Astrocyte of the cerebellum (primary cell): Measurements from ENCODE around the gene CELA2A.

Experiments
- DNase-seq: peaks from one replicate; pipeline ENCODE4 v3.0.0-alpha.2; 2011; ENCODE audit warnings: low read depth
- H3K4me3 ChIP-seq: 2 replicates; pipeline ENCODE4 v1.5.1; 2011; ENCODE audit warnings: mild to moderate bottlenecking, low read depth, low read length, moderate library complexity
- in situ Hi-C: cut with HindIII; loops from 2 replicates; pipeline ENCODE4 v1.10.0; 2017; ENCODE audit warnings: low sequenced_read_pairs
- TF ChIP-seq, protein P1 (sequence below): IDR thresholded peaks from 2 replicates; pipeline ENCODE4 v1.5.1; 2012; ENCODE audit warnings: low read length, low read depth, moderate library complexity, mild to moderate bottlenecking; ENCODE audit errors: missing control alignments

The CELA2A gene

DNA sequence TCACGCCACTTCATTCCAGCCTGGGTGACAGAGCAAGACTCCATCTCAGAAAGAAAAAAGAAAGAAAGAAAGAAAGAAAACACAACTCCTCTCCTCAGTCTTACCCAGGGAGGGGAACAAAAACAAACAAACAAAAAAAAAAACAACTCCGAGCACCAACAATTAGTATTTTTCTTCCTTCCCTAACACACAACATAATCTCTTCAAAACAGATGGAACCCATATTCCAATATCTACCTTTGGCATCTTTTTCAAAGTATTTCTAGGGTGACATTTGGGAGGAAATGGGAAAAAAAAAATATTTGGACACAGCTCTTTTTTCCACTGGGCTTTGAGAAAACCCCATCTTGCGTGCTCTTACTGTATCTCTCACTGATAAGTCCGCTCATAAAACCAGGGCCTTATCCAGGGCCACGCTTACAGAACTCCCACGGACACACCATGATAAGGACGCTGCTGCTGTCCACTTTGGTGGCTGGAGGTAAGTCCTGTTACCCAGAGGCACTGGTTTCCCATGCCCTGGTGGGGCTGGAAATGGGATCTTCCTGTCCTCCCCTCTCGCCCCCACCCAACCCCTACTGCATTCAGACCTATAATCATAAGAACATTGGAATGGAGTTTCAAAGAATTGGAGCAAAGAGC is at the start of gene CELA2A:
CELA2A (plus strand) TSS at position 420 of the 642 bp plus-strand sequence; CDS start at position 442, 22 bp downstream.
- in situ Hi-C loops, result no loop called here
- no peak within 1 kb of the TSS for H3K4me3 ChIP-seq
- TF ChIP-seq, protein P1, sequence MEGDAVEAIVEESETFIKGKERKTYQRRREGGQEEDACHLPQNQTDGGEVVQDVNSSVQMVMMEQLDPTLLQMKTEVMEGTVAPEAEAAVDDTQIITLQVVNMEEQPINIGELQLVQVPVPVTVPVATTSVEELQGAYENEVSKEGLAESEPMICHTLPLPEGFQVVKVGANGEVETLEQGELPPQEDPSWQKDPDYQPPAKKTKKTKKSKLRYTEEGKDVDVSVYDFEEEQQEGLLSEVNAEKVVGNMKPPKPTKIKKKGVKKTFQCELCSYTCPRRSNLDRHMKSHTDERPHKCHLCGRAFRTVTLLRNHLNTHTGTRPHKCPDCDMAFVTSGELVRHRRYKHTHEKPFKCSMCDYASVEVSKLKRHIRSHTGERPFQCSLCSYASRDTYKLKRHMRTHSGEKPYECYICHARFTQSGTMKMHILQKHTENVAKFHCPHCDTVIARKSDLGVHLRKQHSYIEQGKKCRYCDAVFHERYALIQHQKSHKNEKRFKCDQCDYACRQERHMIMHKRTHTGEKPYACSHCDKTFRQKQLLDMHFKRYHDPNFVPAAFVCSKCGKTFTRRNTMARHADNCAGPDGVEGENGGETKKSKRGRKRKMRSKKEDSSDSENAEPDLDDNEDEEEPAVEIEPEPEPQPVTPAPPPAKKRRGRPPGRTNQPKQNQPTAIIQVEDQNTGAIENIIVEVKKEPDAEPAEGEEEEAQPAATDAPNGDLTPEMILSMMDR, result no peak
- DNase-seq, result no peak

DNA sequence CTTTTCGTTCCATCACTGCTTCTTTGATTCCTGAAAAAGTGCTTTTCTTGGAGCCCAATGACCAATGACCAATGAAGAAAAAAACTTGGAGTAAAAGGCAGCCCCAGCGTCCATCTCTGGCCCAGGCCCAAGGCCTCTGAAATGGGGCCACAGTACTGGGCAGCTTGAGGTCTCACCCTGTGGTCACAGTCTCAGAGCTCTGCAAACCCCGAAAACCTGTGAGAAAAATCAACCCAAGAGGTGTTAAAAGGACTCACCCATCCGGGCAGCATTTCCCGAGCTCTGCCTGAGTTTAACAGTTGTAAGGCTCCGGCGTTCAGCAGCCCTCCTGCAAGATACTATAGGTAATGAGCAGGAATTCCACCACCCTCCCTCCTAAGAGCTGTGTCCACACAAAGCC is 49.0 kb upstream of the CELA2A start:
- no peak for DNase-seq

DNA sequence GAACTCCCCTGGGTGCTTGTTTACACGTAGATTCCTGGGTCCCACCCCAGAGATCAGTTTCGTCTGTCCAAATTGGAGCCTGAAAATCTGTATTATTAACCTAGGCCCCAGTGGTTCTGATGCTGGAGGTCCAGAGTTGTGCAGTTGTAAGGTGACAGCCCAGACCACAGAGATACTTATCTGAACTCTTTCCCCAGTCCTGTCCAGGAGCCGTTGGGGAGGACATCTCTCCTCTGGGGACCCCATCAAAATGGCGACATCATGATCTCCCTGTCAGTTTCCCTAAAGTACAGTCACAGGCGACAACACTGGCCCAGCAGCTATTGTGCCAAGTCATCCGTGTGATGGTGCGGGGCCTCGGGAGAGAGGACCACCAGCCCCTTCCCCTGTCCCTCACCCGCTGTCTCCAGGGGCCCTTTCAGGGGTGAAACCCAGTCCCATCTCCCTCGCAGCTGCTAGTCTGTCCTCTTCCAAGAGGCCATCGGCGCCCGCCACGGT is 47.6 kb upstream of the CELA2A start:
- DNase-seq, result no peak
- TF ChIP-seq, protein P1, result no peak
- H3K4me3 ChIP-seq, result peak overlapping the region; percentile 87
- in situ Hi-C loops, result no loop called here

More for the DNA sequence above, 49.0 kb upstream of the CELA2A start:
- in situ Hi-C loops, result no loop called here
- H3K4me3 ChIP-seq, result no peak overlapping the region
- TF ChIP-seq, protein P1, result no peak

DNA sequence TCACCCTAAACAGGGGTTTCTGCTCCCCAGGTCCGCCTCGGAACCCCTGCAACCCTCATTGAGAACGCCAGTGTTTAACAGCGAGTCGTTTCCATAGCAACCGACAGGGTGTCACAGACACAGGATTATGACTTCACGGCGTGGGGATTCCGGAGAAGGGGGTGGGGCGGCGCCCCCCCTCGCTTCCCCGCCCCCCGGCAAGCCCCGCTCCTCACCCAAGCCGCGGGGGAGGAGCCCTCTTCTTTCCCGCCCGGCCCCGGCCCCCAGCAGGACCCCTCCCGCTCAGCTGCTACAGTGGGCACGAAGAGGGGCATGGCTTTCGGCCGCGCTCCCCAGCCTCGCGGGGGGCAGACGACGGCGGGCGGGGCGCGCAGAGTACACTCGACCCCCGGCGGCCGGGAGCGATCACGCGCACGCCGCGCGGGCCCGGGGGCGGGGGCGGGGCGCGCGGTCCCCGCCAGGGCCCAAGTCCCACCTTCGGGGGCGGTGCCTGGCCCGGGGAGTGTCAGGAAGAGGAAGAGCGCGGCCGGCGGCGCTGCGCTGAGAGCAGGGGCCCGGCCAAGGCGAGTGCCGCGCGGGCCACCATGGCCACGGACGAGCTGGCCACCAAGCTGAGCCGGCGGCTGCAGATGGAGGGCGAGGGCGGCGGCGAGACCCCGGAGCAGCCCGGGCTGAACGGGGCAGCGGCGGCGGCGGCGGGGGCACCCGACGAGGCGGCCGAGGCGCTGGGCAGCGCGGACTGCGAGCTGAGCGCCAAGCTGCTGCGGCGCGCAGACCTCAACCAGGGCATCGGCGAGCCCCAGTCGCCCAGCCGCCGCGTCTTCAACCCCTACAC is 46.9 kb upstream of the CELA2A start, which contains the start of gene EFHD2:
EFHD2 (plus strand) TSS at position 501 of the 835 bp plus-strand sequence; CDS start at position 585, 84 bp downstream.
- peak within 1 kb of the TSS; percentile 87 for H3K4me3 ChIP-seq
- in situ Hi-C loops, result loop anchor here (5.0 kb wide), 1 partner anchor 157 kb away; no protein-coding TSS in a partner anchor
- TF ChIP-seq, protein P1, result no peak
- no peak for DNase-seq

DNA sequence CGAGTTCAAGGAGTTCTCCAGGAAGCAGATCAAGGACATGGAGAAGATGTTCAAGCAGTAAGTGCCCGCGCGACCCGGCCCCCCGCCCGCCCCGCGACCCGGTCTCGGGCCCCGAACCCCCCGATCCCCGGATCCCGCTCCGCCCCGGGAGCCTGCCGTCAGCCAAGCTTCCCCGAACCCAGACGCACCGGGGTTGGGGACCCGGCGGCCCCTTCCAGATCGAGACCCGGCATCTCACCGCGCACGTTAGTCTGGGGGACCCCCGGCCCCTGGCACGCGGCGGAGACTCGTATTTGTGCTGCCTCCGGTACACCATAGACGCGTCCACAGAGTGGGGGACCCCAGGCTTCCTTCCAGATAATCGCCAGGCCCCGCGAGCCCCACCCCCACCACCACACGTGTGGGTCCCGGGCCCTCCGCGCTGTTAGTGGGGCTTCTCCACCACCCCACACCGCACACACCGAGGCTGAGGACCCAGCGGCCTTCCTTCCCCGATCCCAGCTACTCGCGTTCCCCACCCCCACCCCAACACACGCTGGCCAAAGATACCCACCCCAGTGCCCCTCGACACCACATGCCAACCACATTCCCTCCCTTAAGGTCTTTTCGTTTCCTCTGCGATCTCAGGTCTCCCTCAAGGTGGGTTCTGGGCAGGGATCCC is 46.2 kb upstream of the CELA2A start:
- no peak for DNase-seq
- peak overlapping the region; percentile 87 for H3K4me3 ChIP-seq
- TF ChIP-seq, protein P1, result no peak
- in situ Hi-C loops, result loop anchor here (5.0 kb wide), 1 partner anchor 158 kb away; no protein-coding TSS in a partner anchor

DNA sequence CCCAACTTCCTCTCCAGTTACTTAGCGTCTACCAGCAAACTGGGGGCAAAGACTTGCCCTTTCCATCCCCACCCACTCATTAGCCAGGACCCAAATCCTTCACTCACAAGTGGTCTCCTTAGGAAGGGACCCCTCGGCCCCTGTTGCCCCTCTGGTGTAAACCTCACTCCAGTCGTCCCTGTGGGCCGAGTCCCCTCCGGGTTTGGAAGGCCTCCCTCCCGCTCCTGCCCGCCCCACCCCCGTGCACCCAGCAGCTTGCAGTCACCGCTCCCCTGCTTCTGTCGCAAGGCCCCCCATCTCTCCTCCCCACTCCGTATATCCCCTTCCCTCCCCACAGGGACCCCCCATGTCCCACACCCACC is 45.7 kb upstream of the CELA2A start:
- peak overlapping the region; percentile 87 for H3K4me3 ChIP-seq
- no peak for DNase-seq
- TF ChIP-seq, protein P1, result no peak
- in situ Hi-C loops, result loop anchor here (5.0 kb wide), 1 partner anchor 159 kb away; no protein-coding TSS in a partner anchor
